ENCODE results near the gene PRR23A.

Gene PRR23A

GRCh38 chr3:138976047-138976446, 30.0 kb downstream of the PRR23A start:
- H3K4me2 ChIP-seq (ENCODE audit: low read depth, low read length), result no peak overlapping the region
- no peak overlapping the region for H2AFZ ChIP-seq (ENCODE audit: low read length)
- no peaks in the 10 kb centered on the region for H3K79me2 ChIP-seq (ENCODE audit: low read length)
- no peak for DNase-seq
- H3K9me3 ChIP-seq (replicated peaks; ENCODE audit: insufficient read depth, low read length), result no peaks in the 10 kb centered on the region
- no peak for TF ChIP-seq EZH2 (optimal IDR thresholded peaks at IDR 0.05; ENCODE audit: low read depth, low read length)
- no peak for TF ChIP-seq EZH2phosphoT487 (IDR thresholded peaks at IDR 0.05; ENCODE audit: low read length)
- TF ChIP-seq CTCF (IDR thresholded peaks at IDR 0.05; ENCODE audit: low read length), result no peak
- H3K36me3 ChIP-seq (replicated peaks; ENCODE audit: insufficient read depth, low read length), result no peaks in the 10 kb centered on the region
- no peak overlapping the region for H3K4me3 ChIP-seq (ENCODE audit: low read length)
- H3K9me2 ChIP-seq (replicated peaks; ENCODE audit: insufficient read depth, low read length), result no peaks in the 10 kb centered on the region
- H3K27ac ChIP-seq (ENCODE audit: low read length), result no peak overlapping the region
- no peaks in the 10 kb centered on the region for H3K4me1 ChIP-seq (ENCODE audit: low read length)
- no peaks in the 10 kb centered on the region for H3K27me3 ChIP-seq (replicated peaks; ENCODE audit: insufficient read depth, low read length)
- no peaks in the 10 kb centered on the region for H3F3A ChIP-seq (ENCODE audit: insufficient read depth, low read length)
- H3K9ac ChIP-seq (ENCODE audit: low read length), result no peak overlapping the region
- no peaks in the 10 kb centered on the region for H4K20me1 ChIP-seq (ENCODE audit: insufficient read depth, low read length)

GRCh38 chr3:138975351-138975750, 30.7 kb downstream of the PRR23A start:
- H2AFZ ChIP-seq (ENCODE audit: low read length), result no peak overlapping the region
- H3K9me3 ChIP-seq (replicated peaks; ENCODE audit: insufficient read depth, low read length), result no peaks in the 10 kb centered on the region
- no peaks in the 10 kb centered on the region for H3K27me3 ChIP-seq (replicated peaks; ENCODE audit: insufficient read depth, low read length)
- H4K20me1 ChIP-seq (ENCODE audit: insufficient read depth, low read length), result no peaks in the 10 kb centered on the region
- H3K79me2 ChIP-seq (ENCODE audit: low read length), result no peaks in the 10 kb centered on the region
- no peaks in the 10 kb centered on the region for H3K9me2 ChIP-seq (replicated peaks; ENCODE audit: insufficient read depth, low read length)
- no peak overlapping the region for H3K27ac ChIP-seq (ENCODE audit: low read length)
- TF ChIP-seq EZH2 (optimal IDR thresholded peaks at IDR 0.05; ENCODE audit: low read depth, low read length), result no peak
- no peak for TF ChIP-seq CTCF (IDR thresholded peaks at IDR 0.05; ENCODE audit: low read length)
- no peak for TF ChIP-seq EZH2phosphoT487 (IDR thresholded peaks at IDR 0.05; ENCODE audit: low read length)
- no peaks in the 10 kb centered on the region for H3K36me3 ChIP-seq (replicated peaks; ENCODE audit: insufficient read depth, low read length)
- no peak overlapping the region for H3K4me3 ChIP-seq (ENCODE audit: low read length)
- H3K4me2 ChIP-seq (ENCODE audit: low read depth, low read length), result no peak overlapping the region
- H3K4me1 ChIP-seq (ENCODE audit: low read length), result no peaks in the 10 kb centered on the region
- no peaks in the 10 kb centered on the region for H3F3A ChIP-seq (ENCODE audit: insufficient read depth, low read length)
- H3K9ac ChIP-seq (ENCODE audit: low read length), result no peak overlapping the region
- DNase-seq, result no peak

GRCh38 chr3:138974462-138974861, 31.6 kb downstream of the PRR23A start:
- H2AFZ ChIP-seq (ENCODE audit: low read length), result no peak overlapping the region

GRCh38 chr3:138972941-138973340, 33.1 kb downstream of the PRR23A start:
- DNase-seq, result no peak
- no peaks in the 10 kb centered on the region for H4K20me1 ChIP-seq (ENCODE audit: insufficient read depth, low read length)
- H3K4me1 ChIP-seq (ENCODE audit: low read length), result no peaks in the 10 kb centered on the region
- no peak overlapping the region for H3K9ac ChIP-seq (ENCODE audit: low read length)
- H2AFZ ChIP-seq (ENCODE audit: low read length), result no peak overlapping the region
- H3K9me3 ChIP-seq (replicated peaks; ENCODE audit: insufficient read depth, low read length), result no peaks in the 10 kb centered on the region
- no peak overlapping the region for H3K4me2 ChIP-seq (ENCODE audit: low read depth, low read length)
- no peaks in the 10 kb centered on the region for H3K27me3 ChIP-seq (replicated peaks; ENCODE audit: insufficient read depth, low read length)
- no peak for TF ChIP-seq CTCF (IDR thresholded peaks at IDR 0.05; ENCODE audit: low read length)
- TF ChIP-seq EZH2phosphoT487 (IDR thresholded peaks at IDR 0.05; ENCODE audit: low read length), result no peak
- TF ChIP-seq EZH2 (optimal IDR thresholded peaks at IDR 0.05; ENCODE audit: low read depth, low read length), result no peak
- no peak overlapping the region for H3K4me3 ChIP-seq (ENCODE audit: low read length)
- no peaks in the 10 kb centered on the region for H3K9me2 ChIP-seq (replicated peaks; ENCODE audit: insufficient read depth, low read length)
- no peaks in the 10 kb centered on the region for H3F3A ChIP-seq (ENCODE audit: insufficient read depth, low read length)
- no peaks in the 10 kb centered on the region for H3K79me2 ChIP-seq (ENCODE audit: low read length)
- H3K36me3 ChIP-seq (replicated peaks; ENCODE audit: insufficient read depth, low read length), result no peaks in the 10 kb centered on the region
- no peak overlapping the region for H3K27ac ChIP-seq (ENCODE audit: low read length)

More at GRCh38 chr3:138974462-138974861, 31.6 kb downstream of the PRR23A start:
- no peaks in the 10 kb centered on the region for H3K9me2 ChIP-seq (replicated peaks; ENCODE audit: insufficient read depth, low read length)
- no peaks in the 10 kb centered on the region for H3K79me2 ChIP-seq (ENCODE audit: low read length)
- no peak for DNase-seq
- H3K4me3 ChIP-seq (ENCODE audit: low read length), result no peak overlapping the region
- no peaks in the 10 kb centered on the region for H3K27me3 ChIP-seq (replicated peaks; ENCODE audit: insufficient read depth, low read length)
- H3F3A ChIP-seq (ENCODE audit: insufficient read depth, low read length), result no peaks in the 10 kb centered on the region
- no peak overlapping the region for H3K9ac ChIP-seq (ENCODE audit: low read length)
- no peaks in the 10 kb centered on the region for H3K4me1 ChIP-seq (ENCODE audit: low read length)
- no peak overlapping the region for H3K4me2 ChIP-seq (ENCODE audit: low read depth, low read length)
- H3K27ac ChIP-seq (ENCODE audit: low read length), result no peak overlapping the region
- H3K36me3 ChIP-seq (replicated peaks; ENCODE audit: insufficient read depth, low read length), result no peaks in the 10 kb centered on the region
- H3K9me3 ChIP-seq (replicated peaks; ENCODE audit: insufficient read depth, low read length), result no peaks in the 10 kb centered on the region
- no peaks in the 10 kb centered on the region for H4K20me1 ChIP-seq (ENCODE audit: insufficient read depth, low read length)
- TF ChIP-seq EZH2 (optimal IDR thresholded peaks at IDR 0.05; ENCODE audit: low read depth, low read length) (no peak), EZH2phosphoT487 (IDR thresholded peaks at IDR 0.05; ENCODE audit: low read length) (no peak)

Measured in MM.1S (cell line).